Activated T-helper 1 cell treated with anti-CD3 and anti-CD28 coated beads, Interleukin-12 subunit alpha, Interleukin-12 subunit beta, Interleukin-2, Interleukin-4 antibody, amounts not matched to agents 30 ng/mL and 10 ng/mL and 1 ng/mL, durations not matched to agents 14 hours and 24 hours and 36 hours (primary cell): ENCODE results near the gene CLDN19. TPM values are rescaled to one million over a fixed set of nuclear protein-coding genes. Genes with fewer than 3 reads are reported as not detected.
"Not testable (repeated sequence)": the region's sequence is repeated elsewhere in the genome, so short reads cannot be mapped to it uniquely, and the experiment has no call there.

Experiments used
- DNase-seq: peaks from one replicate; pipeline ENCODE4 v3.0.0; 2021; ENCODE audit warnings: low spot score
- H3K27ac Mint-ChIP-seq: one replicate; pipeline ENCODE4 v1.8.0; 2021; ENCODE audit warnings: mild to moderate bottlenecking, mixed read lengths
- H3K27me3 Mint-ChIP-seq: one replicate; pipeline ENCODE4 v1.8.0; 2022; ENCODE audit warnings: mild to moderate bottlenecking, moderate library complexity, mixed read lengths; ENCODE audit not compliant: insufficient read depth
- H3K36me3 Mint-ChIP-seq: one replicate; pipeline ENCODE4 v1.8.0; 2021; ENCODE audit warnings: low read depth, mixed read lengths
- H3K4me1 Mint-ChIP-seq: one replicate; pipeline ENCODE4 v1.8.0; 2021; ENCODE audit warnings: low read depth, mixed read lengths
- H3K4me3 Mint-ChIP-seq: one replicate; pipeline ENCODE4 v1.8.0; 2021; ENCODE audit warnings: mild to moderate bottlenecking, moderate library complexity, mixed read lengths
- H3K9me3 Mint-ChIP-seq: one replicate; pipeline ENCODE4 v1.8.0; 2021; ENCODE audit warnings: mixed read lengths
- intact Hi-C: fragments of 100-400 bp; cut with micrococcal nuclease; formaldehyde crosslinking; loops from one replicate; pipeline ENCODE4 v1.15.1; 2024
- total RNA-seq: library from RNA; stranded (reverse); gene quantifications from 2 replicates; pipeline ENCODE4 v1.2.3, GENCODE V29; 2022

Gene CLDN19
- total RNA-seq, 1 donor from 2014 or later: not detected

DNA sequence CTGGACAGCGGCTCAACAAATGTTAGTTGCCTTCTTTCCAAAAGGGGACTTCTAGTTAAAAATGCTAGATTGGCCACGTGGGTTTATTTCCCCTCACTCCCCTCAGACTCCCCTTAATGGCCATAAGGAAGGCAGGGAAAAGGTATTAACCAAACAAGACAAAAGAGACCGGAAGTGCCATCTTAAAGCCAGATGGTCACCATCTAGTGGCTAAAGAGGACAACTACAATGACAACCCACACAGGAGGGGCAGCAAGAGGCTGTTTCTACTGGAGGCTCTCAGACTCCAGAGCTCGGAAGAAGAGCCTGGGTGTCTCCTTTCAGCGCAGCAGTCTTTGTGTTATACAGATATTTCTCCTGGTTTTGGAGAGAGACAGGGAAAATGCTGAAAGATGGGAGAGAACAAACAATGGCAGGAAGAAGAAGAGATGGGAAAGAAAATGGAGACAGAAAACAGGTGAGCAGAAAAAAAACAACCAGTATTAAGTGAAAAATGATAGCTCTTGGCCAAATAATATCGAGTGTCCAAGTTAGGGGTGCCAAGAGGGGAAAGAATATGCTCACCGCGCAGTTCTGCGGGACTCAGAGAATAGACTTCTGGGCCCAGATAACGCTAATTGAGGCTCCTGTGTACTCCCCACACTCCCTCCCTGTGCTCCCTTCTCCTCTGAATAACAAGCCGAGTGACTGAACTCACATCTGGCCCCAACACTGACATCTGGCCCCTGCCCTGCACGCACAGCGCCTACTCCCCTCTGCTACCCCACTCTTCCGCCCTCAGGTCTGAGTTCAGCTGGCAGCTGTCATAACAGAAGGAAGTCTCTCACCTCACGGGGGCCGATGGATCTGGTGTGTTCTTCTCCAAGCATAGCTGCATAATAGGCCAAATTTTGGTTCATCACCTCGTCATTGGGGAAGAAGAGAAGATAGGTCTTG is 17.2 kb upstream of the CLDN19 start:
- Mint-ChIP-seq H3K36me3 (peaks cover 53% of the 10 kb centered on the region), H3K9me3 (no peaks in the 10 kb centered on the region), H3K27me3 (no peaks in the 10 kb centered on the region), H3K4me1 (no peaks in the 10 kb centered on the region), H3K27ac (no peak overlapping the region), H3K4me3 (no peak overlapping the region)
- intact Hi-C loops: loop anchor here (1.0 kb wide), 1 partner anchor 179 kb away; no protein-coding TSS in a partner anchor
- no peak for DNase-seq

GRCh38 chr1:42753070-42753469 is 13.0 kb upstream of the CLDN19 start:
- H3K36me3 Mint-ChIP-seq: peaks cover 70% of the 10 kb centered on the region
- H3K4me1 Mint-ChIP-seq: no peaks in the 10 kb centered on the region
- intact Hi-C loops: no loop called here
- H3K4me3 Mint-ChIP-seq: no peak overlapping the region
- H3K9me3 Mint-ChIP-seq: no peaks in the 10 kb centered on the region
- no peak for DNase-seq
- no peaks in the 10 kb centered on the region for H3K27me3 Mint-ChIP-seq
- H3K27ac Mint-ChIP-seq: no peak overlapping the region

DNA sequence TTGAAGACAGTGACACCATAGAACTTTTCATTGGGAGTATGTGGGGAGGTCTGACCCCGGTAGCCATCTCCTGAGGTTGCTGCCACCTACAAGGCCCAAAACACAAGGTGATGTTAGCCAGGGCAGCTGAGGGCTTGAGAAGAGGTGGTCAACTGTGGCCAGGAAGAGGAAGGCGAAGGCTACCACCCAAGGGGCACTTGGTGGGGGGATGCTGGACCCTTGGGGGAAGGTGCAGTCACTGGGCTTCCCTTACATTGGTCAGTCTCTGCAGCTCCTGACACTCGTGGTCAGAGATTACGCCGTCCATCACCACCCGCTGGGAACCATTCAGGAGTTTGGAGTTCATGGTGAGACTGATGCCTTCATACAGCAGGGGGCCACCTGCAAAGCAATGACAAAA is 12.2 kb upstream of the CLDN19 start:
- Mint-ChIP-seq H3K9me3 (no peaks in the 10 kb centered on the region), H3K36me3 (peaks cover 64% of the 10 kb centered on the region), H3K4me1 (no peaks in the 10 kb centered on the region), H3K4me3 (no peak overlapping the region), H3K27ac (no peak overlapping the region), H3K27me3 (no peaks in the 10 kb centered on the region)
- intact Hi-C loops: no loop called here
- DNase-seq: no peak

DNA sequence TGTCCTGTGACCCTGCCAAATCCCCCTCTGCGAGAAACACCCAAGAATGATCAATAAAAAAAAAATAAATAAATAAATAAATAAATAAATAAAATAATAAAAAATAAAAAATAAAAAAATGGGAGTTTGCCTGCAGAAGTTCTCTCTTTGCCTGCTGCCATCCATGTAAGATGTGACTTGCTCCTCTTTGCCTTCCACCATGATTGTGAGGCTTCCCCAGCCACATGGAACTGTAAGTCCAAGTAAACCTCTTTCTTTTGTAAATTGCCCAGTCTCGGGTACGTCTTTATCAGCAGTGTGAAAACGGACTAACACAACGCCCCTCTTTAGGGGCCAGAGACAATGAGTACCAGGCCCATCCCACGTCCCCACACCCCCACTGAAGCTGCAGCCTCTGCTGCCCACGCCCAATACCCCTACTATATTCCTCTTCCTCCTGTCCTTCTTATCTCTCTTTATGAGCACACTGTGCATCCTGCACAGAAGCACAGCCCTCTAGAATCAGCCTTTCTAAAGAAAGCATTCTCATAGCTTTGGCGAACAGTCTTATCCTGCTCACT is 11.6 kb upstream of the CLDN19 start:
- H3K36me3 Mint-ChIP-seq: peaks cover 64% of the 10 kb centered on the region
- H3K27ac Mint-ChIP-seq, H3K9me3 Mint-ChIP-seq, H3K27me3 Mint-ChIP-seq, H3K4me3 Mint-ChIP-seq, intact Hi-C loops, DNase-seq, H3K4me1 Mint-ChIP-seq: not testable (repeated sequence)

GRCh38 chr1:42750041-42750440 is 10.0 kb upstream of the CLDN19 start:
- Mint-ChIP-seq H3K4me3 (no peak overlapping the region), H3K4me1 (no peaks in the 10 kb centered on the region), H3K27me3 (no peaks in the 10 kb centered on the region), H3K9me3 (no peaks in the 10 kb centered on the region), H3K36me3 (peaks cover 55% of the 10 kb centered on the region), H3K27ac (no peak overlapping the region)
- no peak for DNase-seq
- intact Hi-C loops: no loop called here

DNA sequence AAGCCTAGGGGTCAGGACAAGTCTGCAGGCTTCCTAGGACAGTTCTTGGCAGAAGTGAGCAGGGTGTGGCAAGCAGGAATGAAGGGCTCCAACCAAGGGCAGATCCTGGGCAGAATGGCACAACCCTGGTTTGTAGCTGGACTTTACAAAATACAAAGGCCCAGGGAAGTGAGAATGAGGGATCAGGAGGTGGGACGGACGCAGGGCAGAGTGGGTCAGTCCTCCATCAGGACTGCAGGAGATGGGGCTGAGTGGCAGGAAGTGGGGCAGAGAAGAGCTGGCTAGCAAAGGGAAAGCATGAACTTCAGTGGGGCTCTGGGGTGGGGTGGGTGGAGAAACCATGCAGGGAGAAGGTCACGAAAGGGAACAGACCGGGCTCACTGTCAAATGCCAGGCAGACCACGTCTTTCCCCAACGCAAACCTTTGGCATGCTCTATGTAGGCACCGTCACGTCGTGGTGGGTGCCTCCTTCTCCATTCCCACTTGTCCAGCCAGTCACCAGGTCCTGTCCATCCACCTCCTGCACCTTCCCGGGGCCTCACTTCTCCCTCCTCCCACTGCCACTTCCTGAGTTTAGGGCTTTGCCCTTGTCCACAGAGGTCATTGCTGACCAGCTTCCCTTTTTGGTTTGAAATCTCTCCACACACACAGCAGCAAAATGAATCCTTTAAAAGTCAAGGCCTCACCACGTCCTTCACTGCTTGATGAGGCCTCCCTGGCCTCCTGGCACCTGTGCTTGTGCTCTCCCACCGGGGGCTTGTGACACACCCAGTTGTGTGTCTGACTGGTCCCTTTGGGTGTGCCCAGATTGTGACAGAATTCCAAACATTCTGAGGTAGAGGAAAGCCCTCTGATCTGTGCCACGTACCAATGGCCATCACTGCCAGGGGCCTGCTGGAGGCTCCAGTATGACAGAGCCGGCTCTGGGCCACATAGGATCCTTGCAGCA is 8.7 kb upstream of the CLDN19 start:
- intact Hi-C loops: loop anchor here (5.0 kb wide), 2 partner anchors 406 to 601 kb away; no protein-coding TSS in a partner anchor
- DNase-seq: no peak
- Mint-ChIP-seq H3K36me3 (peaks cover 45% of the 10 kb centered on the region), H3K4me1 (no peaks in the 10 kb centered on the region), H3K27ac (no peak overlapping the region), H3K9me3 (no peaks in the 10 kb centered on the region), H3K27me3 (no peaks in the 10 kb centered on the region), H3K4me3 (no peak overlapping the region)

DNA sequence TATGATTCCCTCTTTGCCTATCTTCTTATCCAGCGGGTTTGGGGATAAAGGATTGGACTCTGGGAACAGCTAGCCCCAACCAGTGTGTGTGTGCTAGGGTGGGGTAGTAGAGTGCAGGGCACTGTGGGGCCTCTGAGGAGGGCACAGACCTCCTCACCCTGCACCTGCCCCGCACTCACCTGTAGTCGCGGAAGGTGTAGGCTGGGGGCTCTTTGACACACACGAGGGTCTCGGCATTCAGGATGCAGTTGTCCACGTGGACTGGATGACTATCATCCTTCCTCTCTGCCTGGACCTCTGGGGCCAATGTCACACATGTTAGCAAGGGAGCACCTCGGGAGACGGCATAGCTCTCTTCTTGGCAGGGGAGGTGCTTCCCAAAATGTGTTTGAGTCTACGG is 8.0 kb upstream of the CLDN19 start:
- peaks cover 41% of the 10 kb centered on the region for H3K36me3 Mint-ChIP-seq
- intact Hi-C loops: loop anchor here (5.0 kb wide), 2 partner anchors 406 to 601 kb away; no protein-coding TSS in a partner anchor

DNA sequence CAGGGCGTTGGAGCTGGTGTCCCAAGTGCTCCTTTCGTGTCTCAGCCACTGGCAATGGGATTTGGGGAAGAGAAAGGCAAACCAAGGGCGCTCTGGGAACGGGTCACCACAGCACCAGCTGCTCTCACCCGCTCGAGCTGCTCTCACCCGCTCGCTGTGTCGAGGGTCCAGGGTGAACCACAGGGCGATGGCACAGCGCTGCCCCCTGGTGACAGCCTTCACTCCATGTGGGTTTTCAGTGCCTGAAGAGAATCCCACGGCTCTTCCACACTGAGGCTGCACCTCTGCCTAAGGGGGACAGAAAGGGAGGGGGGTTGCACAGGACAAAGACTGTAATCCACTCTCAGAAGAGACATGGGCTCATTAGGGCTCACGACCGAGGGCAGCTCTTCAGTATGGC is 7.1 kb upstream of the CLDN19 start:
- Mint-ChIP-seq H3K4me1 (no peaks in the 10 kb centered on the region), H3K36me3 (peaks cover 36% of the 10 kb centered on the region), H3K27ac (no peak overlapping the region), H3K4me3 (no peak overlapping the region), H3K27me3 (no peaks in the 10 kb centered on the region), H3K9me3 (no peaks in the 10 kb centered on the region)
- intact Hi-C loops: loop anchor here (1.0 to 5.0 kb wide), 3 partner anchors 169 to 600 kb away; no protein-coding TSS in a partner anchor
- DNase-seq: no peak

More for the DNA sequence above, 8.0 kb upstream of the CLDN19 start:
- Mint-ChIP-seq H3K27ac (no peak overlapping the region), H3K4me3 (no peak overlapping the region), H3K27me3 (no peaks in the 10 kb centered on the region), H3K4me1 (no peaks in the 10 kb centered on the region), H3K9me3 (no peaks in the 10 kb centered on the region)
- DNase-seq: no peak

- Mint-ChIP-seq H3K9me3 (no peaks in the 10 kb centered on the region), H3K4me1 (no peaks in the 10 kb centered on the region), H3K36me3 (peaks cover 30% of the 10 kb centered on the region), H3K27ac (no peak overlapping the region), H3K4me3 (no peak overlapping the region), H3K27me3 (no peaks in the 10 kb centered on the region)
- intact Hi-C loops: loop anchor here (1.0 to 5.0 kb wide), 3 partner anchors 168 to 599 kb away; no protein-coding TSS in a partner anchor
- no peak for DNase-seq
Measured at GRCh38 chr1:42746436-42747105, 6.5 kb upstream of the CLDN19 start.

- peaks cover 29% of the 10 kb centered on the region for H3K36me3 Mint-ChIP-seq
- intact Hi-C loops: loop anchor here (5.0 kb wide), 2 partner anchors 404 to 599 kb away; no protein-coding TSS in a partner anchor
Measured at GRCh38 chr1:42745851-42746250, 5.8 kb upstream of the CLDN19 start.

DNA sequence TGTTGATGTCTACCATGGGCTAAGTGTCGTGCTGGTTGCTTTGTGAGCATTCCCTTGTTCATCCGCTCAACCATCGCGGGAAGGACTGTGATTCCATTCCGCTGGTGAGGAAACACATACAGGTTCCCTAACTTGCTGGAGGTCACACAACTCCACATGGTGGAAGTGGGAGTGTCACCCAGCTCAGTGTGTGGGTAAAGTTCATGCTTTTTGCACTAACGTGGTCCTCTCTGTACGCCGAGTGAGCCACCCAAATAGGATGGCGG is 4.0 kb upstream of the CLDN19 start:
- Mint-ChIP-seq H3K27ac (no peak overlapping the region), H3K9me3 (no peaks in the 10 kb centered on the region), H3K36me3 (peaks cover 20% of the 10 kb centered on the region), H3K4me1 (no peaks in the 10 kb centered on the region), H3K27me3 (no peaks in the 10 kb centered on the region), H3K4me3 (no peak overlapping the region)
- intact Hi-C loops: no loop called here
- DNase-seq: no peak

More at GRCh38 chr1:42745851-42746250, 5.8 kb upstream of the CLDN19 start:
- Mint-ChIP-seq H3K9me3 (no peaks in the 10 kb centered on the region), H3K4me3 (no peak overlapping the region), H3K4me1 (no peaks in the 10 kb centered on the region), H3K27me3 (no peaks in the 10 kb centered on the region), H3K27ac (no peak overlapping the region)
- DNase-seq: no peak
